Hepatocyte (in vitro differentiated cells): ENCODE measurements around the gene AP1G2. TPM values are rescaled to one million over a fixed set of nuclear protein-coding genes. Genes with fewer than 3 reads are reported as not detected.
A peak's percentile ranks its signal among the peaks of the same experiment; 100 is the strongest.

ENCODE experiments used
- DNase-seq: peaks from one replicate; pipeline ENCODE4 v3.0.0-alpha.2; 2016; ENCODE audit warnings: low spot score
- H2AFZ ChIP-seq: fragments of 200-600 bp; sonication (generic); 2 replicates; pipeline ENCODE4 v1.6.0; 2016; ENCODE audit warnings: antibody characterized with exemption, mild to moderate bottlenecking
- H3K27ac ChIP-seq: fragments of 200-600 bp; sonication (generic); 2 replicates; pipeline ENCODE4 v1.5.1; 2016; ENCODE audit warnings: mild to moderate bottlenecking
- H3K27me3 ChIP-seq: fragments of 200-600 bp; sonication (generic); 2 replicates; pipeline ENCODE4 v1.6.1; 2016
- H3K36me3 ChIP-seq: fragments of 200-600 bp; sonication (generic); replicated peaks from 2 replicates; pipeline ENCODE4 v1.5.1; 2016; ENCODE audit warnings: low read depth; ENCODE audit not compliant: insufficient read depth
- H3K4me1 ChIP-seq: fragments of 200-600 bp; sonication (generic); 2 replicates; pipeline ENCODE4 v1.5.1; 2016; ENCODE audit warnings: mild to moderate bottlenecking, moderate library complexity; ENCODE audit not compliant: insufficient read depth
- H3K4me2 ChIP-seq: fragments of 200-600 bp; sonication (generic); 2 replicates; pipeline ENCODE4 v1.6.0; 2016
- H3K4me3 ChIP-seq: fragments of 200-600 bp; sonication (generic); 2 replicates; pipeline ENCODE4 v1.5.1; 2016; ENCODE audit warnings: mild to moderate bottlenecking
- H3K79me2 ChIP-seq: fragments of 200-600 bp; sonication (generic); 2 replicates; pipeline ENCODE4 v1.6.0; 2017; ENCODE audit warnings: mild to moderate bottlenecking
- H3K9me2 ChIP-seq: fragments of 200-600 bp; sonication (generic); replicated peaks from 2 replicates; pipeline ENCODE4 v1.6.0; 2017; ENCODE audit warnings: mild to moderate bottlenecking; ENCODE audit not compliant: insufficient read depth
- H3K9me3 ChIP-seq: fragments of 200-600 bp; sonication (generic); 2 replicates; pipeline ENCODE4 v1.5.1; 2016; ENCODE audit warnings: low read depth, mild to moderate bottlenecking
- H4K20me1 ChIP-seq: fragments of 200-600 bp; sonication (generic); 2 replicates; pipeline ENCODE4 v1.6.0; 2016; ENCODE audit warnings: mild to moderate bottlenecking; ENCODE audit not compliant: insufficient read depth, poor library complexity, severe bottlenecking
- EZH2 ChIP-seq: fragments of 200-600 bp; sonication (generic); IDR thresholded peaks from 2 replicates; pipeline ENCODE4 v1.6.1; 2016; ENCODE audit warnings: antibody characterized with exemption, mild to moderate bottlenecking, borderline replicate concordance
- EZH2phosphoT487 ChIP-seq: fragments of 200-600 bp; sonication (generic); IDR thresholded peaks from one replicate; pipeline ENCODE4 v1.6.1; 2018; ENCODE audit warnings: antibody characterized with exemption, mild to moderate bottlenecking, low read depth, moderate library complexity; ENCODE audit not compliant: unreplicated experiment, severe bottlenecking
- WGBS: methylation state at CpG from one replicate; pipeline ENCODE4 v1.1.6; 2016; ENCODE audit warnings: low lambda C conversion rate; ENCODE audit errors: missing lambda C conversion rate; 5-methylcytosine and 5-hydroxymethylcytosine counted together
- polyA plus RNA-seq: library from polyadenylated mRNA; unstranded; fragments of >200 nt; fragmentation: Nextera tagmentation; extraction: Ambion mirVana; gene quantifications from 2 replicates; pipeline ENCODE4 v1.2.1, GENCODE V29; 2016
- total RNA-seq: library from RNA; depleted of rRNA; stranded (reverse); fragments of >200 nt; gene quantifications from 2 replicates; pipeline ENCODE4 v1.2.3, GENCODE V29; 2014
- TF ChIP-seq, protein P1 (sequence below): fragments of 200-600 bp; sonication (generic); IDR thresholded peaks from 2 replicates; pipeline ENCODE4 v1.5.1; 2016; ENCODE audit warnings: antibody characterized with exemption, mild to moderate bottlenecking; ENCODE audit not compliant: poor library complexity

The AP1G2 gene
- total and polyA plus RNA-seq, 2 experiments from 2014 or later: 87.5 to 191 TPM

DNA sequence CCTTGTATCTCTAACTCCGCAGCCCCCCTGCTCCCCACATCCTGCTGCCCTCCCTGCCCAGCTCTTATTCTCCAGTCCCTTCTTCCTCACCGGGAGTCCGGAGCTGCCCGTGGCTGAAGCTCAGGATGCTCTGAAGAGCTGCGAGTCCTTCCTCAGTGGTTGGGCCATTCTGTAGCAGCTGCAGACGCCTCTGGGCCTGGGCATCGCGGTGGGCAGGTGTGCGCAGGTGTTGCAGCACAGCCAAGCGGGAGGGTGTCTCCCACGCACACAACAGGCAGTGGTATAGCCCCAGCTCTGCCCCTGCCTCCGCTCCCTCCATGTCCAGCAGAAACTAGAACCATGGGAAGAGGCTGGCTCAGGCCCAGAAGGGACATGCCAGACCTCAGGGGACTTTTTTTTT is 36.2 kb downstream of the AP1G2 start:
- Histone ChIP-seq H3K79me2 (no peaks in the 10 kb centered on the region), H3K27me3 (no peaks in the 10 kb centered on the region), H3K27ac (no peak overlapping the region), H3K4me2 (no peak overlapping the region), H3K4me1 (no peaks in the 10 kb centered on the region), H3K36me3 (no peaks in the 10 kb centered on the region), H2AFZ (no peak overlapping the region), H3K4me3 (no peak overlapping the region), H4K20me1 (no peaks in the 10 kb centered on the region), H3K9me3 (no peaks in the 10 kb centered on the region), H3K9me2 (no peaks in the 10 kb centered on the region)
- TF ChIP-seq, protein P1, sequence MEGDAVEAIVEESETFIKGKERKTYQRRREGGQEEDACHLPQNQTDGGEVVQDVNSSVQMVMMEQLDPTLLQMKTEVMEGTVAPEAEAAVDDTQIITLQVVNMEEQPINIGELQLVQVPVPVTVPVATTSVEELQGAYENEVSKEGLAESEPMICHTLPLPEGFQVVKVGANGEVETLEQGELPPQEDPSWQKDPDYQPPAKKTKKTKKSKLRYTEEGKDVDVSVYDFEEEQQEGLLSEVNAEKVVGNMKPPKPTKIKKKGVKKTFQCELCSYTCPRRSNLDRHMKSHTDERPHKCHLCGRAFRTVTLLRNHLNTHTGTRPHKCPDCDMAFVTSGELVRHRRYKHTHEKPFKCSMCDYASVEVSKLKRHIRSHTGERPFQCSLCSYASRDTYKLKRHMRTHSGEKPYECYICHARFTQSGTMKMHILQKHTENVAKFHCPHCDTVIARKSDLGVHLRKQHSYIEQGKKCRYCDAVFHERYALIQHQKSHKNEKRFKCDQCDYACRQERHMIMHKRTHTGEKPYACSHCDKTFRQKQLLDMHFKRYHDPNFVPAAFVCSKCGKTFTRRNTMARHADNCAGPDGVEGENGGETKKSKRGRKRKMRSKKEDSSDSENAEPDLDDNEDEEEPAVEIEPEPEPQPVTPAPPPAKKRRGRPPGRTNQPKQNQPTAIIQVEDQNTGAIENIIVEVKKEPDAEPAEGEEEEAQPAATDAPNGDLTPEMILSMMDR: no peak
- DNase-seq: no peak
- WGBS: 95% methylated on average over 12 of the region's 12 CpGs

DNA sequence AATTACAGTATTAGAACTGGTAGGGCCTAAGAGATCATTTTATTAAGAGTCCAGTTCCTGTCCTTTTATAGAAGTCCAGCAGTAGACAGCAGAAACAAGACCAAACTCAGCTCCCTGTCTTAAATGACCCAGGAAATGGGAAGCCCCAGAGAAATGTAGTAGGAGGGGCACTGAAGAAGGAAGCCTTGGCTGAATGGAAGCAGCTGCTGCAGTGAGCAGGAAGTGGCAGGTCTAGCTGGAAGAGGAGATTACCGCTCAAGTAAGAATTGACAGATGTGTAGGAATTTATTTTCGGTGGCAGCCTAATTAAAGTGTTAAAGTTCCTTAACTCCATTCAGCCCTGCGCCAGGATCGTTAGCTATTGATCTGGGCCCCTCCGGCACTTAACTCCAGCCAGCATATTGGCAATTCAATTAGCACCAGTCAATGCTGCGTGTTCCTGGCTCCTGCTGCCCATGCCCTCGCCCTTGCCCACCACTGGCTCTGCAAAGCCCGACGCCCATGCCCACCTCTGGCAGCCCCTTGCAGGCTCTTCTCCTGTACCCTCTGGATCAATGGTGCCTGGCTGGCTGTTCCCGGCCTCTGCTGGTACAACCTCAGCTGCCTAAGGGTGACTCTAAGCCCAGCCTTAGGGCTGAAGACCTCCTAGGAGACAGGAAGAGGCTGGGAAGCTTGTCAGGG is 37.1 kb downstream of the AP1G2 start:
- no peaks in the 10 kb centered on the region for H4K20me1 ChIP-seq
- H3K79me2 ChIP-seq: no peaks in the 10 kb centered on the region
- H3K9me2 ChIP-seq: no peaks in the 10 kb centered on the region
- H3K27ac ChIP-seq: no peak overlapping the region
- H3K4me1 ChIP-seq: no peaks in the 10 kb centered on the region
- H3K9me3 ChIP-seq: no peaks in the 10 kb centered on the region
- WGBS: 86% methylated on average over 10 of the region's 10 CpGs
- H3K36me3 ChIP-seq: no peaks in the 10 kb centered on the region
- no peak for DNase-seq
- H3K4me2 ChIP-seq: no peak overlapping the region
- TF ChIP-seq EZH2phosphoT487 (no peak), EZH2 (no peak)
- TF ChIP-seq, protein P1: no peak
- no peak overlapping the region for H3K4me3 ChIP-seq
- no peaks in the 10 kb centered on the region for H3K27me3 ChIP-seq
- H2AFZ ChIP-seq: no peak overlapping the region

DNA sequence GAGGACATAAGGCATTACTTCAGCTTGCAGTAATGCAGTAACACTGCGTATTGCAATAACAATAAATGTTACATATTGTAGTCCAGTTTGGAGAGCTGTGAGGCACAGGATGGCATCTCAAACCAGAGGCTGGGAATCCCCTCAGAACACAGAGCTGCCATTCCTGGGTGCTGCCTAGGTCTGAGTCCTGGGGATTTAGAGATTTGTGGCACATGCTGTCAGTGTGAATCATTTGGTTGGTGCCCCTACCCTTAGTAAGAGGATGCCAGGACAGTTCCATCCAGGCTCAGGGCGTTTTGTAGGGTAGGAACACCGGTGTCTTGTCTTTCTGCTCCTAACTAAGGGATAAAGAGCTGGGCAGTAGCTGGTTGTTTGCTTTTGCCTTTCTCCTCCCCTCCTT is 38.6 kb downstream of the AP1G2 start:
- H3K79me2 ChIP-seq: no peaks in the 10 kb centered on the region
- no peaks in the 10 kb centered on the region for H4K20me1 ChIP-seq
- H3K9me3 ChIP-seq: no peaks in the 10 kb centered on the region
- DNase-seq: no peak
- no peaks in the 10 kb centered on the region for H3K36me3 ChIP-seq
- WGBS: 89% methylated on average over 3 of the region's 3 CpGs
- no peak overlapping the region for H3K27ac ChIP-seq
- TF ChIP-seq EZH2phosphoT487: no peak
- no peak for TF ChIP-seq EZH2
- no peaks in the 10 kb centered on the region for H3K4me1 ChIP-seq
- H3K4me2 ChIP-seq: no peak overlapping the region
- no peaks in the 10 kb centered on the region for H3K27me3 ChIP-seq
- no peaks in the 10 kb centered on the region for H3K9me2 ChIP-seq
- no peak overlapping the region for H3K4me3 ChIP-seq
- H2AFZ ChIP-seq: no peak overlapping the region

DNA sequence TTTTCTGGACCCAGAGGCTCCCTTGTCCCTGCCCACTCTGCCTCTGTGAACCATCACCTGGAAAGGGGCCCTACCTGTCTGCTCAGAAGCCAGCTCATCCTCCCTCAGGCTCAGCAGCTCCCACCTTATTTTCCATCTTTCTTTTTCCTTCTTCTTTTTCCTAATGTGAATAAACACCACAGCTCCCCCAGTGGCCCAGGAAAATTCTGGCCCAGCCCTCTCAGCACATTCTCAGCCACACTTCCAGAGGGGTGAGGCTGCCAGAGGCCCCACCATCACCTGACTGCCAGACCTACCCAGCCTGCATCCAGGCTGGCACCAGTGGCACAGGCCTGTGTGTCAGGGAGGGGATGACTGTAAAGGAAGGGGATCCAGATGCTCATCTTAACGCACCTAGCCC is 39.0 kb downstream of the AP1G2 start:
- no peaks in the 10 kb centered on the region for H3K36me3 ChIP-seq
- H3K4me3 ChIP-seq: no peak overlapping the region
- H3K9me3 ChIP-seq: no peaks in the 10 kb centered on the region
- H2AFZ ChIP-seq: no peak overlapping the region
- no peaks in the 10 kb centered on the region for H4K20me1 ChIP-seq
- H3K79me2 ChIP-seq: no peaks in the 10 kb centered on the region
- TF ChIP-seq, protein P1: peak; percentile 22
- no peak for TF ChIP-seq EZH2phosphoT487
- no peak for TF ChIP-seq EZH2
- H3K4me1 ChIP-seq: no peaks in the 10 kb centered on the region
- H3K9me2 ChIP-seq: no peaks in the 10 kb centered on the region
- WGBS: 81% methylated on average over 1 of the region's 1 CpG
- no peak overlapping the region for H3K4me2 ChIP-seq
- no peak overlapping the region for H3K27ac ChIP-seq
- no peaks in the 10 kb centered on the region for H3K27me3 ChIP-seq
- no peak for DNase-seq
